NCI-H2107 treated with DMSO at 0.1 percent for 48 hours (cell line): ENCODE measurements around the gene DAAM1.

Source experiments
- DNase-seq: peaks from one replicate; lab custom pipeline; 2025; ENCODE audit not compliant: unreplicated experiment; lab: John Stamatoyannopoulos, UW

Gene DAAM1

DNA sequence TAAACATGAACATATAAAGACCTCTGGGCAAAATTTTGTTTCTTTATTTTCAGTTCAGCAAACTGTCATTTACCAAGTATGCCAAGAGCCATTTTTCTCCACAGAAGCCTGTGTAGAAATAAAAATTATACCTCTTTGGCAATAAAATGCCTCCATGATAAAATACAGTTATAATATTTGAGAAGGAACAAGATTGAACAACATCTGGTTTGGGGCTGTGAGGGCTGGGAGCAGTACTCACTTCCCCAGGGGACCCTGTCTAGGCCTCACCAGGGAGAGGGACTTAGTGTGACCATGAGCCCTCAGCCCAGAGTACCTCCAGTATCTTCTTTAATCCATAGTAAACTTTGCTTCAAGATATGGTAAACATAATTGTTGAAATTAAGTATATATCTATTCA lies 65.1 kb downstream of the DAAM1 start:
- no peak for DNase-seq

DNA sequence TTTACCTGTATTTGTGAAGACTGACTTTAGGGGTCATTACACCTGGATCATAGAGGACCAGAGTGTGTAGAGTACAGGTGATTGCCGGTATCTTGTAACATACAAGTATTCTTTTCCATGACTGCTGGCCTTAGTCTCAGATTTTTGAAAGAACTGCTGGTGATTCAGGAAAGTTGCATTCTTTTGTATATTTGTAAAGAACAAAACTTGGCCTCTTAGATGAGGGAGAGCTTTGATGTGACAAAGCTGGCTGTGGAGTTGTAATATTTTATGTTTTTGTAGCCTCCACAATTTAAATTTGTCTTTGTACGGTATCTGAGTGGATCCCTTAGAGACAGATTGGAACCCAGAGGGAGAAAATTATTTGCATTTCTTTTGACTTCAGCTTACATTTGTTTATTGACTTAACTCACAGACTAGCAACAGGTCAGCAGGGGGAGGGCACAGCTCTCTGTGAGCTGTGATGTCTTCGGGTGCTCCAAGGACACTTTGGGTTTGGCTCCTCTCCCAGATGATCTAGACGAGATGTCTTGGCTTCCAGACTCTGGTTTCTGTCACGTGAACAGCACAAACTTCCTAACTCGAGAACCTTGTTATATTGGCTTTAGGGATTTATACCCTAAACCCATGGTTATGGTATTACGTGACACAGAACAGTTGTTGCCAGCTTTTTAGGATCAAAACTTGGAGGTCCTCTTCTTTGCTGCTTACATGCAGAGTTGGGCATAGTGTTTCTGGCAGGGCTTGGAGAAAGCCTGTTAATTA lies 65.9 kb downstream of the DAAM1 start:
- DNase-seq: peak; percentile 59

DNA sequence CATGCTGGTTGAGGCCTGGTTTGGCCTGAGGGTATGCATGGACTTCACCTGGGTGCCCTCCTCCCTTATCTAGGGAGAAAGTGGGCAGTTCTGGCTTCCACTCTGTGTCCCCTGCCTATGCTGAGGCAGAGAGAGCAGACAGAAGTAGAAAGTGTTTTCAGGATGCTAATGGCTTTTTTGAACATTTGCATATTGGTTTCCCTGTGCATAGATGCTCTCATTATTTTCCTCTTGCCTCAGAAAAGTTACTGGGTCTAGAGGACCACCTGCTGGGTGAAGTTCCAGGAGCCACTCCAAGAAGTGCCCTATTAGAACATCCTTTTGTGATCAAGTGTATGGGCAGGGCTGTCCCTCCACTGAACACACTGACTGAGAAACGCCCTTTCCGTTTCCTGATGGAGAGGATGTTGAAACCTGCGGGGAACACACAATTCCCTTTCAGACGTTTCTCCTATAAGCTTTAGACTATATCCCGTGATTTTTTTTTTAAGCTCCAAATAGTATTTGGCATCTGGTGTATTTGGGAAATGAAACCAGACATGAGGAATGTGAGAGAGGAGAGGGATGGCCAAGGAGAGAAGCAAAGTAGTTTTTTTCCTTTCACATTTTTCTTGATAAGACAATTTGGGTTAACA lies 66.6 kb downstream of the DAAM1 start:
- DNase-seq: no peak

DNA sequence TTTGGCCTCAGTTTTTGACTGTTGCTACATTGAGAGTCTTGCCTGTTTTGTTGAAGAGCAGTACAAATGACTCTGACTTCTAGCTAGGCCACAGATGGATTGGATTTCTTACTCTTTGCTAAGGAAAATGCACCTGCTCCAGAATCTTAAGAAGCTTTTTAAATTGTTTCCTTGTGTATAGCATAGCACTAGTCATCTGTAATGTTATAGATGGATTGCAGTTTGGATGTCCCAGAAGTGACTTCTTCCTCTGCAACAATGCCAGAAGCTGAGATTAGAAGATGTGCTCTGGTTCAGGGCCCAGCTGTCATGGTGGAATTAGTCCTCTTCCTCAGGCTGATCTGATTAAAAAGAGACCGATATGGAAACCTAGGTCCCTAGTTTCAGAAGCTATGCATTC lies 67.9 kb downstream of the DAAM1 start:
- no peak for DNase-seq

DNA sequence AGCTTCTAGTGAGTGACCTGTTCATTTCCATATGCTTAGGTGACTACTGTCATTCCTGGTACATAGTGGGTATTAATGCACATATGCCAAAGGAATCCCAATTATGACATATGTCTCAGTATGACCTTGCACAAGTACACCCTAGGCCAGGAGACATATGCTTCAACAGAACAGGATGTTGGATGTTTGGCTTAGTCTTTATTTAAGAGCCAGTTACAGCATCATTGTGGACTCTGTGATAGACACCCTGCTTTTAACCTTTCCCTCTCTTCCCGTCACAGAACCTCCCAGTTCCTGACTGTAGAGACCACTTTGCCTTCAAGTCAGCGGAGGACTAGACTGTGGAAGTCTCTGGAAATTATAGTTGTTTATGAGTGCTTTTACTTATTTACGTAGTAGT lies 72.9 kb downstream of the DAAM1 start:
- DNase-seq: no peak

DNA sequence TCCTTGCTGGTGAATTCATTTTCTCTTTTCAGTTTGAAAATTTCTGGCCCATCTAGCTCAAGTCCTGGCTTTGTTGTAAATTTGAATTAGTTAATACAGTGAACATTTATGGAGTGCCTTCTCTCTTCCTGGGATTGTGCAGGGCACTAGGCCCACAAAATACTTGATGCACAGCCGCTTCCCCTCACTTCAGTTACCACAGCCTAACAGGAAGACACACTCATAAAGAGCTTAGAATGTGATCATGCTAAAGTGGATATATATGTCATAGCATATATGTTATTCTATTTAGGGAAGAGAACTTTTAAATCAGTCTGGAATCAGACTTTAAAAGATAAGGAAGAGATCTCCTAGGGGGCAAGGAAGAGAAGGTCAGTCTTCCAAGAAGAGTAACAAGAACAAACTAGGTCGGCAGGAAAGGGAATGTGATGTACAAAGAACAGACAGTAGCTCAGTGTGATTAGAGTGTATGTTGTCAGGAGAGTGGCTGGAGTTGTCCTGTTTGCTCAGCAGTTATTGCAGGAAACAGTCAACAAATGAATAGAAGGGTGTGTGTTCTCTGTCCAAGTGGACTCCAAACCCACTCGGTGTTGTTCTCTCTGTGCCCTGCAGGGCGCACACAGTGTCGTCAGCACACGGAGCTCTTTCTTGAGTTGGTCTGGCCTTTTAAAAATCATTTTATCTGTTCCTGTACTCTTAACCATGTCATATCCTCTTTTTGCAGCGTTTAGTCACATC lies 74.4 kb downstream of the DAAM1 start:
- no peak for DNase-seq

DNA sequence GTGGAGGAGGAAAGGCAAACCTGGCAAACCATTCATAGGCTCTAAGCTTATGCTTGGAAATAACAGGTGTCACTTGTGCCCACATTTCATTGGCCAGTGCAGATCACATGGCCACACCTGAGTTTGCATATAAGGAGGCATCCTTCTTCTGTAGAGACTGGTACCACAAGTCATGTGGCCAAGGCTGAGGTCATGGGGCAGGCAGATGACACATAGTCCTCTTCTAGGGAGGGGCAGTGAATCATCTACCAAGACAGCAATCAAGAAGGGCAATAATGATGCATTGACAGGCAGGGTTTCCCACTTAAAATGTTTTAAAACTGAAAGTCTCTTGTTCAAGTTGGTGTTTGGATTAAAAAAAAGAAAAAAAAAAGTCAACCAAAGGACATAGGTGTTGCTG lies 77.3 kb downstream of the DAAM1 start:
- DNase-seq: no peak

DNA sequence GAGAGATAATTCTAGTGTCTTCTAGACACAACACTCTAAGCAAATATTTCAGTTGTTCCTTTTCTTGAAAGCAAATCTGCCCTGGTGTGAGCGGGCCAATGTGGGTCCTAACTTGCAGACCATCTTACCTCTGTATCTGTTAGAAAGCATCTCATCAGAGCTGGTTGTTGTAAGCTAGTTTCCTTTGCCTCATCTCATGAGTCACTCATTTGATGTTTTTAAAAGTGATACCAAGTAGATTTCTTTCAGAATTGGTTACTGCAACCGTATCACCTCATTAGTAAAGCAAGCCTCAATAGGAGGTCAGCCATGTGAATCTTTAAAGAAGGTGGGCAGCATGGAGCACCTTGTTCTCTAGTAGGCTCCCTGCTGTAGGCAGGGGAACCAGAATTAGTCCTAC lies 78.6 kb downstream of the DAAM1 start:
- DNase-seq: no peak

DNA sequence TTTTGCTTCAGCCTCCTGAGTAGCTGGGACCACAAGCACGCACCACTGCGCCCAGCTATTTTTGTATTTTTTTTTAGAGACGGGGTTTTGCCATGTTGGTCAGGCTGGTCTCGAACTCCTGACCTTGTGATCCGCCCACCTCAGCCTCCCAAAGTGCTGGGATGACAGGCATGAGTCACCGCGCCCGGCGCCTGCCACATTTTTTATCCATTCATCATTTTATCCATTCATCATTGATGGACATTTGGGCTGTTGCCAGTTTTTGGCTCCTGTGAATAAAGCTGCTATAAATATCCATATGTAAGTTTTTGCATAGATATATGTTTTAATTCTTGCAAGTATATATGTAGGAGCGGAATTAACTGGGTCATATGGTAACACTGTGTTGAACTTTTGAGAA lies 79.5 kb downstream of the DAAM1 start:
- no peak for DNase-seq

DNA sequence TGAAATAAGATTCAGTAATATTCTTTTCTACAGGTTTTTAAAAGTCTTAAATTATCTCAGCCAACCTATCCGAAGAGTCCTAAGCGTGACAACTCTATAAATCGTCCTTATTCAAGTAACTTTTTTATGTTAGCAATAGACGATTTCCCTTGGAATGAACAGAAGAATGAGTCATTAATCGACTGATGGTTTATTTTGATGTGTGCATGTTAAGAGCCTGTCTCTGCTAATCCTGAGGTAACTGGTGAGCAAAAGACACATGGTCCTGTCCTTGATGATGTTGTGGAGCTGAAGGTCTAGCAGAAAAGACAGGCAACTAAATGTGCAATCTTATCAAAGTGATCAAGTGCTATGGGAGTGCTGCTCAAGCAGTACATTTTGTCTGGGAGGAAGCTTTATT lies 80.4 kb downstream of the DAAM1 start:
- no peak for DNase-seq

DNA sequence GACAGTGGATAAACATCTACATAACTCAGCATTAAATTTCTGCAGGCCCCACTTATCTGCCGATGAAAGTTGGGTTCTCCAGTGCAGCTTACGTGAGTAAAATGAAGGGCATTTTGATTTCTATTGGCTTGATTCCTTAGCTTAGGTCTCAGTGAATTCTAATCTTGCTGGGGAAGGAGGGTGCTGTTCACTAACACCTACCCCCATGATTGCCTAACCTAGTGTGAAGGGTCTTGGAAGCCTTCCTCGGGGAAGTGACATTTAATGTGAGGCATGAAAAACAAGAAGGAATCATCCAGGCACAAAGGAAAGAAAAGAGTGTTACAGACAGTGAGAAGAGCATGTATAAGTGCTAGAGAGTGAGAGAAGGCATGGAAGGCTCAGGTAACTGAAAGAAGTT lies 81.0 kb downstream of the DAAM1 start:
- DNase-seq: no peak

DNA sequence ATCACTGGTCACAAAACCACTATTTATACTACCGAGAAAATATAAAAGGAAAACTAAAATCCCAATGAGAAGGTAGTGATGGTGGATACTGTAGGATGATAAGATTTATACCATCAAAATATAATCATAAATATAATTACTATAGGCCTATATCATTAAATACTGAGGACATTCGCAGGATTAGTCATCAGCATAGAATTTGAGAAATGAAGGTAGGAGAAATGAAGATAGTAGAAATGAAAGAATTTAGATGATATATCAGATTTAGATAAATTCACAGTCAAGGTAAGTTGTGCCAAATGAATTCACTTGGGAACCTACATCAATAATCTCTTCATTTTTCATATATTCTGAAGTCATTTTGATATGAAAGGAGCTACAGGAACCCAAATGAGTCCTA lies 82.8 kb downstream of the DAAM1 start:
- DNase-seq: no peak

DNA sequence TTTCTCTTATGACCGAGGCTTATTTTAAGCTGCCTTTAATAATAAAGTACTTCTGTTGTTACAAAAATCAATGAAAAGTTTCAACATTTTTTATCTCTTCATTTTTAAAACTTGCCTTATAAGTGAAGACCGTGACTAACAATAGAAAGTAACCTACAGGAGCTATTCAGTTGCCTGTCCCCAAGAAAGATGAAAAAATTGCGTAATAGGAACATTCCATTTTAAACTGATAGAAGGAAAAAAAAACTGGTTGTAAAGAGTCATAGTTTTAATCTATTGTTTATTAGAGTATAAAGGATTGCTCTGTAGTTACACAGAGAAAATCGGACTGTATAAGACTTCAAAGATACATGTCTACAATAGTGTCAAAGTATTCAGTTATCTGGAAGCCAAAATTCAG lies 83.3 kb downstream of the DAAM1 start:
- no peak for DNase-seq

DNA sequence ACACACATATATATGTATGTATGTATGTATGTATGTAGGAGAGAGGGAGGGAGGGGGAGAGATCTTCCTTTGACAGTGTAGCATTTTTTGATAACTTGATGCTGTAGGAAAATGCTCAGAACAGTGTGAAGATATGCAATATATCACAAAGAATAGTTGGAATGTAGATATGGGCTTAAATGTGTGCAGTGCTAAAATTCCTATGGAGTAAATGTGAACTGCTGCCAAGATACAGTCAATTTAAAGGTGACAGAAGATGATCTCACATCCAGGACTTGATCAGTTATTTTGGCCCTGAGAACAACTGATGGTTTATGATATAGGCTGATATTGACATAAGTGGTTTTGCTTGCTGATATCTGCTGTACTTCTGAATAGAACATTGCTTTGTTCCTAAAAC lies 84.2 kb downstream of the DAAM1 start:
- no peak for DNase-seq

DNA sequence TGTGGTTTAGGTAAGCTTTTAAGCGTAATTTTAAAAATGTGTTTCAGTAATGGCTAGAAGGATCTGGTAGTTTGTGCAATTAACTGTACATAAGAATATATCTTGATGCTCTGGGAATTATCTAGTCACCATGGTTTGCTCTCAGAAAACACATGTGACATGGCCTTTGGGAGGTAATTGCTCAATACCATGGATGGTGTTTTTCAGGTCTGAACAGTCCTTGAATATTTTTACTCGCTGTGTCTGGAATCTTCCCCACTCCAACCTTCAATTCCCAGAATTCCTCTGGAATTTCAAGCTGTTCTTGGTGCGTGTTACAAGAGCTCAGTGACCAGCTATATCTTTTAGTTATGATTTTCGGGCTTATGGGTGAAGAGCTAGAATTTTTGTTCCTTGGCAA lies 85.3 kb downstream of the DAAM1 start:
- DNase-seq: no peak

DNA sequence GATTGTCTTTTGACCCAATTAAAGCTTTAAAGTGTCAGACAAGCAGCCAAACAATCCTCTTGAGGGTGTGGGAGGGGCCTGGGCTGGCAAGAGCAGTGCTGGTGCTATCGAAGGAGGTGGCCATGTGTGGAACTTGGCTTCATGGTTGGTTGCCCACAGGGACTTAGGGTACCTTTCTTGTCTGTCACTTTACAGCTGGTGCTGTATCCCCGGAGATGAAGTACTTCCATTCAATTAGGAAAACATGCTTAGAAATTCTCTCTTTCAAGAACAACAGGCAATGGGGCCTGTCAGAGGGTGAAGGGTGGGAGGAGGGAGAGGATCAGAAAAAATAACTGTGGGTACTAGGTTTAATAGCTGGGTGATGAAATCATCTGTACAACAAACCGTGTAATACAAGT lies 86.5 kb downstream of the DAAM1 start:
- DNase-seq: peak; percentile 98

DNA sequence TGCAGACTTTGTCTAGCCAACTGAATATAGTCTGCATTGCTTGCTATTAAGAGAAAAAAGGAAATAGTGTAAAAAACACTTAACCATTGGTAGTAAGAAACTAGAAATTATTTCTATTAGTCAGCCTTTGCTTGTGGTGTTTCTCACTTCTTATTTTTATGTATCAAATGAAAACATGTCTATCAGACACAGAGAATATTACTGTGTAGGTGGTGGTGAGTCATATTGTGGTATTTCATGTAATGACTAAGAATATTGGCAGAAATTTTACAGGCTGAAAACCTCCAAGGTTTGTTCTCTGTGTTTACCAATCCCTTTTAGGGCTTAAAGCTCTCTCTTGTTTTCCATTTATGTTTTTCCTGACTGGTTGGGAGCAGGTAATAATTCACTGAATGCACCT lies 87.2 kb downstream of the DAAM1 start:
- DNase-seq: peak; percentile 52

DNA sequence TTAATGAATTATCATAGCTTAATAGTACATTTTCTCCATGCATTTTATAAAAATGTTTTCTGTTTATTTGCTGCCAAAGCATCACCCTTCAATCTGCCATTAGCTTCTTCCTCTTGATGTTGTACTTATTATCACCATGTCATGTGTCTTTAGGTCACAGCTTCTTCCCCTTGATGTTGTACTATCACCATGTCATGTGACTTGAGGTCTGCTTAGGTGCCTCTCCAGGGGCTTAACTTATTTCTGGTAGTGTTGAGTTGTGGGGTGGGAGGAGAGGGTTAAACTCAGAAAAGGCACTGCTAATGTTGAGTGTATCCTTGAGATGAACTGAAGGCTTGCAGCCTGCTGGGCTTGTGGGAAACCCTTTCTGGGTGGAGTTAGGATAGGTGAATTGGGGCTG lies 87.8 kb downstream of the DAAM1 start:
- no peak for DNase-seq

DNA sequence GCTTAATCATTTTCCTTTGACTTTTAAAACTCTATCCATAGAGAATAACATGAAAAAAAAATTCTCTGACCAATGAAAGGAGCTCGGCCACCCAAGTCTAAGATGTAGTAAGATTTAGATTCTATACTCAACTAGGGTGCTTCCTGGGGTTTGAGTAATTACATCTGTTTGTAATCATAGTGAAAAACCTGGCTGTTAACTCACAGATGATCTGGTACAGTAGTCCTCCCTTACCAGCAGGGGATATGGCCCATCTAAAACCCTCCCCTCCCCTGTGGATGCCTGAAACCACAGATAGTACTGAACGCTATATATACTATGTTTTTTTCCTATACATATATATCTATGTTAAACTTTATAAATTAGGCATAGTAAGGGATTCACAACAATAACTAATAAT lies 89.2 kb downstream of the DAAM1 start:
- no peak for DNase-seq

DNA sequence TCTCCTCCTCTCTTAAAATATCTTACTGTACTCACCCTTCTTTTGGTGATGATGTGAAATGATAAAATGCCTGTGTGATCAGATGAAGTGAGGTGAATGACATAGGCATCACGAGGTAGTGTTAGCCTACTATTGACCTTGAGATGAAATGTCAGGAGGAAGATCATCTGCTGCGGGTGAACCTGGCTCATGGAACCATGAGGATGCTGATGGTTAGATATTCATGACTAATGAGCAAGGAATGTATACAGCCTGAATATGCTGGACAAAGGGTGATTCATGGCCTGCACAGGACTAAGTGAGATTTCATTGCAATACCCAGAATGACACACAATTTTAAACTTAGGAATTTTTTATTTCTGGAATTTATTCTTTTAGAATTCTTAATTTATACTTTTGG lies 89.6 kb downstream of the DAAM1 start:
- no peak for DNase-seq

DNA sequence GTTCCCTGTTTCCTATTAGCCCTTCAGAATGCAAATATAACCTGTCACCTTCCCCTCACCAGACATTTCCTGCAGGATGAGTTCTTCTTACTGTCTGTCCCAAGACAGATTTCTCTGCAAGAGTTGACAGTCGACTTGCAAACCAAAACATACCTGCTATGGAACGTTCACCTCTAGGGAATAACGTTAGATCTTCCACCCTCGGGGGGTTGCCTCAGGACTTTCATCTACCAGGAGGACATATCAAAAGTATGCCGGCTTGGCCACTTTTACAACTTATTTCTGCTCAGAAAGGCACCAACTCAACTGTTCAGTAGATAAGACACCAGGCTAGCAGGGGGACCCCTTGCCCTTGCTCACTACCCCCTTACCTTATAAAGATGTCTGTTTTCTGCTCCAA lies 92.5 kb downstream of the DAAM1 start:
- no peak for DNase-seq

DNA sequence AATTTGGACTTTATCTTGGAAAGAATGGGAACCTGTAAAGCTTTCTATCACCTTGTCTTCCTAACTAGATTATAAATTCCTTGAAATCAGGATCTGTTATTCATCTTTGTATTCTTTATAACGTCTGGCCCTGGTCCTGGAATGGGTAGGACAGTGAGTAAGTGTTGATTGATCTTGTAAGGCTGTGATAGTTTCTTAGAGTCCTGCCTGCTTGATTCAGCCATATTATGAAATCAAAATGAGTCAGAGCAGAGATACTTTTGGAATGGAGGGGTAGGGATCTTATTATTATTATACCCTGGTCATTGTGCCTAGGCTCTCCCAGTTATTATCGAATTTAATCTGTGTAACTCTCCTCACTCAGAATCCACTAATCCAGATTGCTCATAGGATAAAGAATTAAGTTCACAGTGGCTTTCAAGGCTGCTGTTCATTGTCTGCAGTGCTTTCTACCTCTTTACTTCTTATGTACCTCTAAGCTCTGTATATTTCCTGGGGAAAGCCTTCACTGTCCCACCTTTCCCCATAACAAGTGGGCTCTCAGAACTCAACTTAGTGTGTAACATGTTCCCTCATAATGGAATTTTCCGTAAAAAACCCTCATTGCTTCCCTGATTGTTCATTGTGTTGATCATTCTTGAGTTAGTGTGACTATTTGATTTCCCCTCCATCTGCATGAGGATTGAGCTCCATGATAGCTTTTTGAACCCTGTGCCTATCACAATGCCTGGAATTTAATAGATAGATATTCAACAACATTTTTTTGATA lies 93.3 kb downstream of the DAAM1 start:
- DNase-seq: no peak
